Gastroesophageal sphincter (tissue), 4 donors: Measurements from ENCODE around the gene TMEM272. TPM values are rescaled to one million over a fixed set of nuclear protein-coding genes. Genes with fewer than 3 reads are reported as not detected.

Experiments
- ATAC-seq: fragments of 150-250 bp; one replicate; pipeline ENCODE4 v1.9.1; 2016; ENCODE audit warnings: mild to moderate bottlenecking, moderate library complexity
- H3K27ac ChIP-seq, 4 donors: fragments of 200-600 bp; sonication (generic) in 3 of 4; 1 replicate in 3 of 4; 2 replicates in 1 of 4; pipeline ENCODE4 v1.5.1; 2016 to 2019
- H3K27me3 ChIP-seq: fragments of 200-600 bp; sonication (generic); one replicate; pipeline ENCODE4 v1.5.1; 2019
- H3K36me3 ChIP-seq, 2 donors: fragments of 200-600 bp; sonication (generic); one replicate each; pipeline ENCODE4 v1.5.1; 2019; ENCODE audit warnings: control low read depth in 1 of 2
- H3K4me1 ChIP-seq, 3 donors: fragments of 200-600 bp; sonication (generic); 1 replicate in 2 of 3; 2 replicates in 1 of 3; pipeline ENCODE4 v1.5.1; 2016 to 2019; ENCODE audit warnings: control low read depth in 2 of 3
- H3K4me3 ChIP-seq, 2 donors: fragments of 200-600 bp; sonication (generic); one replicate each; pipeline ENCODE4 v1.5.1; 2019; ENCODE audit warnings: mild to moderate bottlenecking in 1 of 2, moderate library complexity in 1 of 2
- H3K9me3 ChIP-seq, 3 donors: fragments of 200-600 bp; sonication (generic); one replicate each; pipeline ENCODE4 v1.5.1; 2017 to 2019; ENCODE audit warnings: control low read depth in 2 of 3
- CTCF ChIP-seq, 4 experiments: fragments of 200-600 bp in 2 of 4; fragments of 450-650 bp in 2 of 4; sonication (generic) in 1 of 4; IDR thresholded peaks; one replicate each; pipeline ENCODE4 v1.5.1; 2017 to 2019; ENCODE audit warnings: antibody characterized with exemption in 4 of 4, mild to moderate bottlenecking in 2 of 4, moderate library complexity in 2 of 4
- EP300 ChIP-seq: sonication (generic); formaldehyde crosslinking; IDR thresholded peaks from one replicate; pipeline ENCODE4 v1.6.1; 2017; ENCODE audit warnings: antibody characterized with exemption, mild to moderate bottlenecking
- POLR2A ChIP-seq, 2 donors: fragments of 450-650 bp; IDR thresholded peaks; one replicate each; pipeline ENCODE4 v1.6.1; 2017; ENCODE audit warnings: antibody characterized with exemption in 2 of 2, mild to moderate bottlenecking in 2 of 2, moderate library complexity in 1 of 2
- POLR2AphosphoS5 ChIP-seq: sonication (generic); formaldehyde crosslinking; IDR thresholded peaks from one replicate; pipeline ENCODE4 v1.6.1; 2017; ENCODE audit warnings: antibody characterized with exemption
- WGBS, 2 donors: methylation state at CpG; one replicate each; pipeline ENCODE4 v1.1.5; 2018; ENCODE audit warnings: low coverage in 1 of 2; 5-methylcytosine and 5-hydroxymethylcytosine counted together
- total RNA-seq, 4 donors: library from RNA; depleted of rRNA; stranded (reverse); fragments of >200 nt; gene quantifications; one replicate each; pipeline ENCODE4 v1.1.0, GENCODE V29; 2016

The TMEM272 gene
- total RNA-seq, 4 donors from 2014 or later = 0.13 to 0.15 TPM; not detected in 2

- no peak for ATAC-seq
- H3K27ac ChIP-seq = peak overlapping the region in 3 of 4 donors; percentile 97 to 100 (median 99)
These were observed 44.5 kb downstream of the TMEM272 start for GRCh38 chr13:51800486-51800885.

GRCh38 chr13:51799261-51799660, 45.7 kb downstream of the TMEM272 start:
- Histone ChIP-seq H3K4me1 (peaks cover 2 to 41% (median 20%) of the 10 kb centered on the region in 3 donors), H3K27me3 (no peaks in the 10 kb centered on the region), H3K4me3 (no peak overlapping the region), H3K27ac (no peak overlapping the region), H3K36me3 (peaks cover 0 to 38% of the 10 kb centered on the region in 2 donors), H3K9me3 (no peaks in the 10 kb centered on the region)
- TF ChIP-seq POLR2AphosphoS5 (no peak), EP300 (no peak), CTCF (IDR thresholded peaks at IDR 0.05) (no peak), POLR2A (IDR thresholded peaks at IDR 0.05) (no peak)
- 80% methylated on average over 1 of the region's 12 CpGs; no CpG with 5 or more reads in 1 of the 2 donors for WGBS, 2 donors
- ATAC-seq = no peak

More at GRCh38 chr13:51800486-51800885, 44.5 kb downstream of the TMEM272 start:
- Histone ChIP-seq H3K9me3 (no peaks in the 10 kb centered on the region), H3K36me3 (peaks cover 0 to 36% of the 10 kb centered on the region in 2 donors), H3K4me3 (no peak overlapping the region), H3K4me1 (peaks cover 2 to 53% (median 27%) of the 10 kb centered on the region in 3 donors), H3K27me3 (no peaks in the 10 kb centered on the region)
- TF ChIP-seq POLR2AphosphoS5 (peak; percentile 78), POLR2A (IDR thresholded peaks at IDR 0.05) (no peak)
- WGBS, 2 donors = 50 to 57% methylated on average over 1 to 2 of the region's 5 CpGs

- no peaks in the 10 kb centered on the region for H3K27me3 ChIP-seq
- 60 to 77% methylated on average over 4 to 5 of the region's 12 CpGs for WGBS, 2 donors
- no peak overlapping the region for H3K27ac ChIP-seq
- TF ChIP-seq CTCF (IDR thresholded peaks at IDR 0.05) (peak in 3 of 4 experiments; percentile 19 to 41 (median 29)), POLR2AphosphoS5 (no peak)
- peaks cover 2 to 46% (median 16%) of the 10 kb centered on the region in 3 donors for H3K4me1 ChIP-seq
- no peaks in the 10 kb centered on the region for H3K9me3 ChIP-seq
- no peak for ATAC-seq
- no peak overlapping the region for H3K4me3 ChIP-seq
- peaks cover 0 to 38% of the 10 kb centered on the region in 2 donors for H3K36me3 ChIP-seq
These were observed 47.1 kb downstream of the TMEM272 start for GRCh38 chr13:51797664-51798488.

GRCh38 chr13:51796546-51796945, 48.4 kb downstream of the TMEM272 start:
- no peaks in the 10 kb centered on the region for H3K9me3 ChIP-seq
- H3K27me3 ChIP-seq = no peaks in the 10 kb centered on the region
- ATAC-seq = no peak
- peaks cover 0 to 38% of the 10 kb centered on the region in 2 donors for H3K36me3 ChIP-seq
- peaks cover 0 to 33% (median 5%) of the 10 kb centered on the region in 3 donors for H3K4me1 ChIP-seq
- H3K27ac ChIP-seq = no peak overlapping the region
- no peak overlapping the region for H3K4me3 ChIP-seq
- no peak for TF ChIP-seq CTCF (IDR thresholded peaks at IDR 0.05)
- no peak for TF ChIP-seq EP300
- no peak for TF ChIP-seq POLR2AphosphoS5
- TF ChIP-seq POLR2A (IDR thresholded peaks at IDR 0.05) = no peak
- WGBS, 2 donors = 77% methylated on average over 5 of the region's 7 CpGs; no CpG with 5 or more reads in 1 of the 2 donors

GRCh38 chr13:51795419-51795818, 49.6 kb downstream of the TMEM272 start:
- H3K4me1 ChIP-seq = peaks cover 0 to 22% (median 0%) of the 10 kb centered on the region in 3 donors
- TF ChIP-seq CTCF (IDR thresholded peaks at IDR 0.05) = no peak
- no peak for TF ChIP-seq POLR2A (IDR thresholded peaks at IDR 0.05)
- no peaks in the 10 kb centered on the region for H3K27me3 ChIP-seq
- no peak overlapping the region for H3K4me3 ChIP-seq
- 67 to 95% methylated on average over 2 of the region's 2 CpGs for WGBS, 2 donors
- H3K9me3 ChIP-seq = no peaks in the 10 kb centered on the region
- no peak for ATAC-seq
- H3K36me3 ChIP-seq = peaks cover 0 to 38% of the 10 kb centered on the region in 2 donors
- H3K27ac ChIP-seq = no peak overlapping the region
